Right kidney (tissue), 1 donor: ENCODE measurements around the gene PKP2.

Source experiments
- DNase-seq: peaks from one replicate; pipeline ENCODE4 v3.0.0-alpha.2; 2016

Gene PKP2

GRCh38 chr12:32819424-32819823 is 77.2 kb downstream of the PKP2 start:
- DNase-seq: no peak

- DNase-seq: no peak
Measured at GRCh38 chr12:32811686-32812392, 84.7 kb downstream of the PKP2 start.

GRCh38 chr12:32809846-32810245 is 86.7 kb downstream of the PKP2 start:
- DNase-seq: no peak

GRCh38 chr12:32809196-32809595 is 87.4 kb downstream of the PKP2 start:
- DNase-seq: no peak

- no peak for DNase-seq
Measured at GRCh38 chr12:32804301-32804700, 92.3 kb downstream of the PKP2 start.

GRCh38 chr12:32801269-32801980 is 95.2 kb downstream of the PKP2 start:
- no peak for DNase-seq

- DNase-seq: no peak
Measured at GRCh38 chr12:32794281-32794680, 102.3 kb downstream of the PKP2 start.

GRCh38 chr12:32789916-32790315 is 106.7 kb downstream of the PKP2 start:
- no peak for DNase-seq

GRCh38 chr12:32789446-32789845 is 107.1 kb downstream of the PKP2 start:
- DNase-seq: no peak

- no peak for DNase-seq
Measured at GRCh38 chr12:32788405-32788804, 108.2 kb downstream of the PKP2 start.

- no peak for DNase-seq
Measured at GRCh38 chr12:32785557-32785956, 111.0 kb downstream of the PKP2 start.

- no peak for DNase-seq
Measured at GRCh38 chr12:32783029-32783428, 113.5 kb downstream of the PKP2 start.

GRCh38 chr12:32780071-32780470 is 116.5 kb downstream of the PKP2 start:
- peak; percentile 3 for DNase-seq

- DNase-seq: no peak
Measured at GRCh38 chr12:32777691-32778175, 118.8 kb downstream of the PKP2 start.

GRCh38 chr12:32777159-32777558 is 119.4 kb downstream of the PKP2 start:
- no peak for DNase-seq

- DNase-seq: no peak
Measured at GRCh38 chr12:32776258-32776657, 120.3 kb downstream of the PKP2 start.

GRCh38 chr12:32773691-32774090 is 122.9 kb downstream of the PKP2 start:
- no peak for DNase-seq

GRCh38 chr12:32770141-32770540 is 126.4 kb downstream of the PKP2 start:
- DNase-seq: no peak

- DNase-seq: no peak
Measured at GRCh38 chr12:32768518-32768917, 128.1 kb downstream of the PKP2 start.

GRCh38 chr12:32765906-32766305 is 130.7 kb downstream of the PKP2 start:
- no peak for DNase-seq

- no peak for DNase-seq
Measured at GRCh38 chr12:32761716-32762115, 134.9 kb downstream of the PKP2 start.

GRCh38 chr12:32757157-32757556 is 139.4 kb downstream of the PKP2 start:
- DNase-seq: no peak

GRCh38 chr12:32756476-32757066 is 140.0 kb downstream of the PKP2 start:
- no peak for DNase-seq
